Lung (tissue), 12 donors: ENCODE measurements around the gene GSC2. TPM values are rescaled to one million over a fixed set of nuclear protein-coding genes. Genes with fewer than 3 reads are reported as not detected.

ENCODE experiments used
- ATAC-seq: fragments of 200-7000 bp; cut with Tn5 transposase; one replicate; pipeline ENCODE4 v1.9.1; 2020; ENCODE audit warnings: moderate number of reproducible peaks; ENCODE audit not compliant: insufficient read depth, low FRiP score
- DNase-seq, 3 donors: peaks; one replicate each; pipeline ENCODE4 v3.0.0-alpha.2; 2013 to 2017
- H3K27ac ChIP-seq, 2 donors: one replicate each; pipeline ENCODE4 v1.5.1; 2013; ENCODE audit warnings: mild to moderate bottlenecking in 2 of 2, moderate library complexity in 2 of 2, control low read depth in 1 of 2, inconsistent platforms in 1 of 2, low read depth in 1 of 2, low read length in 1 of 2
- H3K27me3 ChIP-seq, 3 donors: one replicate each; pipeline ENCODE4 v1.5.1; 2013; ENCODE audit warnings: low read length in 2 of 3; ENCODE audit not compliant: control insufficient read depth in 3 of 3, insufficient read depth in 3 of 3
- H3K36me3 ChIP-seq, 4 donors: one replicate each; pipeline ENCODE4 v1.5.1; 2013; ENCODE audit warnings: low read length in 4 of 4, mild to moderate bottlenecking in 1 of 4, moderate library complexity in 1 of 4; ENCODE audit not compliant: control insufficient read depth in 4 of 4, insufficient read depth in 4 of 4
- H3K4me1 ChIP-seq, 5 donors: one replicate each; pipeline ENCODE4 v1.5.1; 2013; ENCODE audit warnings: low read length in 5 of 5, mild to moderate bottlenecking in 2 of 5, moderate library complexity in 1 of 5; ENCODE audit not compliant: control insufficient read depth in 5 of 5, insufficient read depth in 5 of 5
- H3K4me3 ChIP-seq: one replicate; pipeline ENCODE4 v1.5.1; 2013; ENCODE audit warnings: mild to moderate bottlenecking, control low read depth, moderate library complexity
- H3K9ac ChIP-seq, 2 donors: one replicate each; pipeline ENCODE4 v1.5.1; 2013; ENCODE audit warnings: low read length in 2 of 2, control low read depth in 1 of 2; ENCODE audit not compliant: insufficient read depth in 1 of 2
- H3K9me3 ChIP-seq, 4 donors: one replicate each; pipeline ENCODE4 v1.5.1; 2013; ENCODE audit warnings: low read length in 3 of 4, mild to moderate bottlenecking in 1 of 4, moderate library complexity in 1 of 4; ENCODE audit not compliant: control insufficient read depth in 4 of 4, insufficient read depth in 3 of 4
- CTCF ChIP-seq: IDR thresholded peaks from 2 replicates; pipeline ENCODE4 v1.5.1; 2012; ENCODE audit warnings: mild to moderate bottlenecking; ENCODE audit errors: control extremely low read depth, extremely low read depth
- WGBS, 2 donors: extraction: QIAGEN DNeasy Blood & Tissue Kit; methylation state at CpG; one replicate each; pipeline ENCODE4 v1.1.7; 2013; 5-methylcytosine and 5-hydroxymethylcytosine counted together
- polyA plus RNA-seq, 2 donors: library from polyadenylated mRNA; stranded (reverse); fragments of 200-250 nt; gene quantifications; one replicate each; pipeline ENCODE4 v1.2.1, GENCODE V29; 2013
- total RNA-seq, 2 donors: library from RNA; depleted of rRNA in 1 of 2; stranded (reverse); fragments of >200 nt in 1 of 2; gene quantifications; one replicate each; pipeline ENCODE4 v1.2.1, GENCODE V29; 2014 to 2021
- donor health status: control.
- donor health status: control.
- donor health status: Bipolar disorder and iron deficiency.
- donor health status: healthy.
- donor health status: DM: yes; HTN: yes; CAD: no.

GSC2 gene
- total and polyA plus RNA-seq, 4 donors = not detected

GRCh38 chr22:19117111-19117512 lies 33.0 kb downstream of the GSC2 start:
- no peaks in the 10 kb centered on the region for H3K36me3 ChIP-seq
- TF ChIP-seq CTCF = no peak
- H3K4me3 ChIP-seq = no peak overlapping the region
- peaks cover 4 to 45% (median 20%) of the 10 kb centered on the region in 5 donors for H3K4me1 ChIP-seq
- H3K27ac ChIP-seq = peak overlapping the region in 1 of 2 donors; percentile 75
- WGBS, 2 donors = 56 to 69% methylated on average over 9 of the region's 9 CpGs
- H3K27me3 ChIP-seq = no peaks in the 10 kb centered on the region
- H3K9ac ChIP-seq = no peak overlapping the region
- no peaks in the 10 kb centered on the region for H3K9me3 ChIP-seq
- no peak for ATAC-seq
- DNase-seq = no peak

GRCh38 chr22:19115628-19116027 lies 34.5 kb downstream of the GSC2 start:
- DNase-seq (no peak), ATAC-seq (no peak)
- Histone ChIP-seq H3K4me1 (peaks cover 4 to 47% (median 19%) of the 10 kb centered on the region in 5 donors), H3K36me3 (peaks cover 0 to 2% (median 0%) of the 10 kb centered on the region in 4 donors), H3K9ac (no peak overlapping the region), H3K27me3 (no peaks in the 10 kb centered on the region), H3K4me3 (no peak overlapping the region), H3K27ac (no peak overlapping the region), H3K9me3 (no peaks in the 10 kb centered on the region)
- TF ChIP-seq CTCF = no peak
- WGBS, 2 donors = 76 to 78% methylated on average over 4 of the region's 4 CpGs

GRCh38 chr22:19114984-19115552 lies 35.0 kb downstream of the GSC2 start:
- Histone ChIP-seq H3K27ac (no peak overlapping the region), H3K9me3 (no peaks in the 10 kb centered on the region), H3K9ac (no peak overlapping the region), H3K27me3 (no peaks in the 10 kb centered on the region), H3K4me3 (no peak overlapping the region), H3K4me1 (peaks cover 5 to 45% (median 15%) of the 10 kb centered on the region in 5 donors), H3K36me3 (peaks cover 0 to 2% (median 0%) of the 10 kb centered on the region in 4 donors)
- ATAC-seq = no peak
- DNase-seq = no peak
- WGBS, 2 donors = 92 to 95% methylated on average over 4 of the region's 4 CpGs
- no peak for TF ChIP-seq CTCF

GRCh38 chr22:19113429-19113828 lies 36.7 kb downstream of the GSC2 start:
- Histone ChIP-seq H3K36me3 (peaks cover 0 to 2% (median 0%) of the 10 kb centered on the region in 4 donors), H3K9me3 (no peaks in the 10 kb centered on the region), H3K9ac (no peak overlapping the region), H3K27me3 (no peaks in the 10 kb centered on the region), H3K4me1 (peaks cover 14 to 36% (median 15%) of the 10 kb centered on the region in 5 donors), H3K27ac (no peak overlapping the region), H3K4me3 (no peak overlapping the region)
- WGBS, 2 donors = 97 to 98% methylated on average over 5 of the region's 5 CpGs
- no peak for TF ChIP-seq CTCF
- ATAC-seq = no peak
- no peak for DNase-seq
